PC-3 (cell line): Measurements from ENCODE around the gene CNNM1.

Experiments
- EZH2 ChIP-seq: fragments of 300-600 bp; sonication (generic); IDR thresholded peaks from one replicate; pipeline ENCODE4 v1.6.1; 2017; ENCODE audit warnings: antibody characterized with exemption, mild to moderate bottlenecking, low read length; ENCODE audit not compliant: unreplicated experiment
- EZH2phosphoT487 ChIP-seq: fragments of 300-600 bp; sonication (generic); IDR thresholded peaks from 2 replicates; pipeline ENCODE4 v1.6.1; 2018; ENCODE audit warnings: mild to moderate bottlenecking, antibody characterized with exemption, low read length, borderline replicate concordance
- TF ChIP-seq, protein P1 (sequence below): fragments of 300-600 bp; sonication (generic); conservative IDR thresholded peaks from 2 replicates; pipeline ENCODE4 v1.5.1; 2017; ENCODE audit warnings: antibody characterized with exemption, low read depth, mild to moderate bottlenecking, low read length

DNA sequence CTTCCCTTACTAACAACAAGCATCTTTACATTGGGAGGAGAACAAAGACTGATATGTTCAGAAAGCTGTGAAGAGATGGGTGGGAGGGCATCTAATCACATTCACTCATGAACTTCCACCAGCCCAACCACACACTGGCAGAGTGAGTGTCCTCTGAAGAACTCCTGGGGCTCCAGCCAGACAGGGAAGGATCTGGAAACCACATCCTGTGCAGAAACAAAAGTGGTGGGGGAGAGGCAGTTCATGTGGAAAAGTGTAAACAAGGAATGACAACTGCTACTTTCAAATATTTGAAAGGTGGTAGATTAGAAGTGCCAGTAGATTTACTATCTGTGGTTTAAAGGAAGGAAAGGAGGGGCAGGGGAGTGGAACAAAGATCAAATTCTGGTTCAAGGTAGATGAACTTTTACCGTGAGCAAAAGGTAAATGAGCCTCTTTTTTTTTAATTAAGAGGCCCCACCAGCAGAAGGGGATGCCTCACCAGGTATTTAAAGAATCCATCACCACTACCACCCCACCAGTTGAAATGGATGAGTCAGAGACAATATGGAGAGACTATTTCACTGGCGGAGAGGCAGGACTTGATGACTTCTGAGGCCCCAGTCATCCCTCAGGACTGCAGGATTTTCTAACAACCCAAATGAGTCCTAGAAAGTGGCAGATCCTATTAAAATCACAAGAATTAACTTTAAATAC, 66.7 kb downstream of the CNNM1 start:
- TF ChIP-seq EZH2 (no peak), EZH2phosphoT487 (no peak)
- TF ChIP-seq, protein P1, sequence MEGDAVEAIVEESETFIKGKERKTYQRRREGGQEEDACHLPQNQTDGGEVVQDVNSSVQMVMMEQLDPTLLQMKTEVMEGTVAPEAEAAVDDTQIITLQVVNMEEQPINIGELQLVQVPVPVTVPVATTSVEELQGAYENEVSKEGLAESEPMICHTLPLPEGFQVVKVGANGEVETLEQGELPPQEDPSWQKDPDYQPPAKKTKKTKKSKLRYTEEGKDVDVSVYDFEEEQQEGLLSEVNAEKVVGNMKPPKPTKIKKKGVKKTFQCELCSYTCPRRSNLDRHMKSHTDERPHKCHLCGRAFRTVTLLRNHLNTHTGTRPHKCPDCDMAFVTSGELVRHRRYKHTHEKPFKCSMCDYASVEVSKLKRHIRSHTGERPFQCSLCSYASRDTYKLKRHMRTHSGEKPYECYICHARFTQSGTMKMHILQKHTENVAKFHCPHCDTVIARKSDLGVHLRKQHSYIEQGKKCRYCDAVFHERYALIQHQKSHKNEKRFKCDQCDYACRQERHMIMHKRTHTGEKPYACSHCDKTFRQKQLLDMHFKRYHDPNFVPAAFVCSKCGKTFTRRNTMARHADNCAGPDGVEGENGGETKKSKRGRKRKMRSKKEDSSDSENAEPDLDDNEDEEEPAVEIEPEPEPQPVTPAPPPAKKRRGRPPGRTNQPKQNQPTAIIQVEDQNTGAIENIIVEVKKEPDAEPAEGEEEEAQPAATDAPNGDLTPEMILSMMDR, result no peak
